Sigmoid colon (tissue), 4 donors: ENCODE results near the gene TMEM135.

Source experiments
- EP300 ChIP-seq, 4 donors: sonication (generic); formaldehyde crosslinking; IDR thresholded peaks; one replicate each; pipeline ENCODE4 v1.6.1; 2017; ENCODE audit warnings: antibody characterized with exemption in 4 of 4
- POLR2A ChIP-seq, 2 donors: fragments of 450-650 bp; IDR thresholded peaks; one replicate each; pipeline ENCODE4 v1.6.1; 2016; ENCODE audit warnings: antibody characterized with exemption in 2 of 2, mild to moderate bottlenecking in 2 of 2, moderate library complexity in 2 of 2
- TF ChIP-seq, protein P1 (sequence below), 4 experiments: fragments of 450-650 bp in 3 of 4; fragments of 200-600 bp in 1 of 4; IDR thresholded peaks; one replicate each; pipeline ENCODE4 v1.5.1; 2016 to 2019; ENCODE audit warnings: antibody characterized with exemption in 4 of 4, mild to moderate bottlenecking in 3 of 4, moderate library complexity in 2 of 4

DNA sequence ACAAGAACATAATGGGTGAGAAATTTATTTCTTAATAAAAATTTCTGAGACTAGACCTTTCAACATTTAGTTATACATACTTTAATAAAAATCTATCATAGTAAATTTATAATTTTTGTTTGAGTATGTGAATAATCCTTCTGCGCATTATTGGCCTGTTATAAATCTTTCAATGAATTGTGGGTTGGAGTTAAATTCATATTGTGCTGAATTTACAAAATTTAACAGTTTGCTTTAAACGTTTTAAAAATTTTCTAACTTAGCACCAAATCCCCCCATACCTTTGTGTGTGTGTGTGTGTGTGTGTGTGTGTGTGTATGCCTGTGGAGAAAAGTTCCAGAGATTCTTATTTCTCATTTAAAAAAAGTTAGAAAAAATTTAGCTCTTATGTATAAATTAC, 111.0 kb downstream of the TMEM135 start:
- TF ChIP-seq, protein P1, sequence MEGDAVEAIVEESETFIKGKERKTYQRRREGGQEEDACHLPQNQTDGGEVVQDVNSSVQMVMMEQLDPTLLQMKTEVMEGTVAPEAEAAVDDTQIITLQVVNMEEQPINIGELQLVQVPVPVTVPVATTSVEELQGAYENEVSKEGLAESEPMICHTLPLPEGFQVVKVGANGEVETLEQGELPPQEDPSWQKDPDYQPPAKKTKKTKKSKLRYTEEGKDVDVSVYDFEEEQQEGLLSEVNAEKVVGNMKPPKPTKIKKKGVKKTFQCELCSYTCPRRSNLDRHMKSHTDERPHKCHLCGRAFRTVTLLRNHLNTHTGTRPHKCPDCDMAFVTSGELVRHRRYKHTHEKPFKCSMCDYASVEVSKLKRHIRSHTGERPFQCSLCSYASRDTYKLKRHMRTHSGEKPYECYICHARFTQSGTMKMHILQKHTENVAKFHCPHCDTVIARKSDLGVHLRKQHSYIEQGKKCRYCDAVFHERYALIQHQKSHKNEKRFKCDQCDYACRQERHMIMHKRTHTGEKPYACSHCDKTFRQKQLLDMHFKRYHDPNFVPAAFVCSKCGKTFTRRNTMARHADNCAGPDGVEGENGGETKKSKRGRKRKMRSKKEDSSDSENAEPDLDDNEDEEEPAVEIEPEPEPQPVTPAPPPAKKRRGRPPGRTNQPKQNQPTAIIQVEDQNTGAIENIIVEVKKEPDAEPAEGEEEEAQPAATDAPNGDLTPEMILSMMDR (IDR thresholded peaks at IDR 0.05) = no peak
- no peak for TF ChIP-seq POLR2A (IDR thresholded peaks at IDR 0.05)
- TF ChIP-seq EP300 (IDR thresholded peaks at IDR 0.05) = no peak
